ENCODE results near the gene ARHGEF38. TPM values are rescaled to one million over a fixed set of nuclear protein-coding genes. Genes with fewer than 3 reads are reported as not detected.
"Not testable (repeated sequence)": the region's sequence is repeated elsewhere in the genome, so short reads cannot be mapped to it uniquely, and the experiment has no call there.

Gene ARHGEF38
- total RNA-seq, 1 donor from 2014 or later = not detected

DNA sequence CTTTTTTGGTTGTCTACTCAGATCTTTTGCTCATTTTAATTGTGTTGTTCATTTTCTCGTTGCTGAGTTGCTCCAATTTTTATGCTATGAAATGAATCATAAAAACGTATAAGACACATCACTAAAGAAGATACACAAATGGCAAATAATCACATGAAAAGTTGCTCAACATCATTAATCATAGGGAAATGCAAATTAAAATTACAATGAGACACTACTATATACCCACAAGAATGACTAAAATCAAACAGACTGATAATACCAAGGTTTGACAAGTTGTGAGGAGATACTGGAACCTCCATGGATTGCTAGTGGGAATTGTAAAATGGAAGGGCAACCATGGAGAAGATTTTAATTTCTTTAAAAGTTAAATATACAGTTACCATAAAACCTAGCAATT, 173.2 kb downstream of the ARHGEF38 start:
- Mint-ChIP-seq H3K36me3 (ENCODE audit: low read depth) (peaks cover 35% of the 10 kb centered on the region), H3K4me1 (no peaks in the 10 kb centered on the region), H3K27ac (ENCODE audit: unreplicated experiment) (no peak overlapping the region), H3K27me3 (ENCODE audit: low read depth) (no peaks in the 10 kb centered on the region), H3K9me3 (no peaks in the 10 kb centered on the region), H3K4me3 (no peak overlapping the region)
- no peak for DNase-seq (ENCODE audit: low read depth, low spot score)
- TF ChIP-seq, protein P1, sequence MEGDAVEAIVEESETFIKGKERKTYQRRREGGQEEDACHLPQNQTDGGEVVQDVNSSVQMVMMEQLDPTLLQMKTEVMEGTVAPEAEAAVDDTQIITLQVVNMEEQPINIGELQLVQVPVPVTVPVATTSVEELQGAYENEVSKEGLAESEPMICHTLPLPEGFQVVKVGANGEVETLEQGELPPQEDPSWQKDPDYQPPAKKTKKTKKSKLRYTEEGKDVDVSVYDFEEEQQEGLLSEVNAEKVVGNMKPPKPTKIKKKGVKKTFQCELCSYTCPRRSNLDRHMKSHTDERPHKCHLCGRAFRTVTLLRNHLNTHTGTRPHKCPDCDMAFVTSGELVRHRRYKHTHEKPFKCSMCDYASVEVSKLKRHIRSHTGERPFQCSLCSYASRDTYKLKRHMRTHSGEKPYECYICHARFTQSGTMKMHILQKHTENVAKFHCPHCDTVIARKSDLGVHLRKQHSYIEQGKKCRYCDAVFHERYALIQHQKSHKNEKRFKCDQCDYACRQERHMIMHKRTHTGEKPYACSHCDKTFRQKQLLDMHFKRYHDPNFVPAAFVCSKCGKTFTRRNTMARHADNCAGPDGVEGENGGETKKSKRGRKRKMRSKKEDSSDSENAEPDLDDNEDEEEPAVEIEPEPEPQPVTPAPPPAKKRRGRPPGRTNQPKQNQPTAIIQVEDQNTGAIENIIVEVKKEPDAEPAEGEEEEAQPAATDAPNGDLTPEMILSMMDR (conservative IDR thresholded peaks at IDR 0.05) = no peak

DNA sequence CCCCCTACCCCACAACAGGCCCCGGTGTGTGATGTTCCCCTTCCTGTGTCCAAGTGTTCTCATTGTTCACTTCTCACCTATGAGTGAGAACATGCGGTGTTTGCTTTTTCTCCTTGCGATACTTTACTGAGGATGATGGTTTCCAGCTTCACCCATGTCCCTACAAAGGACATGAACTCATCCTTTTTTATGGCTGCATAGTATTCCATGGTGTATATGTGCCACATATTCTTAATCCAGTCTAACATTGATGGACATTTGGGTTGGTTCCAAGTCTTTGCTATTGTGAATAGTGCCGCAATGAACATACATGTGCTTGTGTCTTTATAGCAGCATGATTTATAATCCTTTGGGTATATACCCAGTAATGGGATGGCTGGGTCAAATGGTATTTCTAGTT, 177.5 kb downstream of the ARHGEF38 start:
- Mint-ChIP-seq H3K36me3 (ENCODE audit: low read depth) (peaks cover 70% of the 10 kb centered on the region), H3K9me3 (peaks cover 16% of the 10 kb centered on the region)
- H3K4me1 Mint-ChIP-seq; H3K27me3 Mint-ChIP-seq (ENCODE audit: low read depth); H3K27ac Mint-ChIP-seq (ENCODE audit: unreplicated experiment); H3K4me3 Mint-ChIP-seq; DNase-seq (ENCODE audit: low read depth, low spot score): not testable (repeated sequence)

Other genes starting within 250 kb of the ARHGEF38 start
- gene PPA2, start 78.6 kb upstream of the ARHGEF38 start, total RNA-seq = 81.0 and 82.7 TPM in 2 replicates
- gene INTS12, start 156.1 kb downstream of the ARHGEF38 start, total RNA-seq = 19.9 and 21.2 TPM in 2 replicates
- 28.4 and 30.6 TPM in 2 replicates for gene GSTCD, start 156.2 kb downstream of the ARHGEF38 start, total RNA-seq

All from neural crest cell (in vitro differentiated cells).